ENCODE results near the gene SLC22A23.

Gene SLC22A23

DNA sequence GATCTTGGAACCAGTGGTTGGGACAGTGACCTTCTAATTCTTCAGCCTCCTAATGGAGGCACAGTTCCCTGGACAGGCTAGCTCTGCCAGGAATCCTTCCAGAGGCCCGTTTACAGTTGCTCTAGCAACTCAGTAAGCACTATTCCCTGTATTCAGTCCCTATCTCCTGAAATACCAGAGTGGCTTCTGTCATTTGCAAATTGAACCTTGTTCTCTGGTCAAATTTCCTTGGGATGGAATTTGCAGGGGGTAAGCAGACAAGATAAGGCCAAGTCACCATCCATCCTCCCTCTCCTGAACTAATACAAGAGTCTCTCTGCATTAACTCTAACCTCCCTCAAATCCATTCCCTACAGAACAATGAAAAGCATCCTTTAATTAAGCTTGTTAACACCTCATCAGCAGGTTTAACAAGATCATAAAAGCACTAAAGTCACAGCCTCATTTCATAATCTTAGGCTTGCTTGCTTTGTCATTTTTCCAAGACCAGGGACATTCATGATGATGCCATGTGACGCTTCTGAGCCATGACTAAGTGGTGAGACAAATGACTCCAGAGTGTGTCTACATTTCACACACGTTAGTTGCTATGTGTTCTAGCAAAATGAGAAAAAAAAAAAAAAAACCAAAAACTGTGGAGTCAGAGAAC lies 37.1 kb downstream of the SLC22A23 start:
- no peak for DNase-seq

DNA sequence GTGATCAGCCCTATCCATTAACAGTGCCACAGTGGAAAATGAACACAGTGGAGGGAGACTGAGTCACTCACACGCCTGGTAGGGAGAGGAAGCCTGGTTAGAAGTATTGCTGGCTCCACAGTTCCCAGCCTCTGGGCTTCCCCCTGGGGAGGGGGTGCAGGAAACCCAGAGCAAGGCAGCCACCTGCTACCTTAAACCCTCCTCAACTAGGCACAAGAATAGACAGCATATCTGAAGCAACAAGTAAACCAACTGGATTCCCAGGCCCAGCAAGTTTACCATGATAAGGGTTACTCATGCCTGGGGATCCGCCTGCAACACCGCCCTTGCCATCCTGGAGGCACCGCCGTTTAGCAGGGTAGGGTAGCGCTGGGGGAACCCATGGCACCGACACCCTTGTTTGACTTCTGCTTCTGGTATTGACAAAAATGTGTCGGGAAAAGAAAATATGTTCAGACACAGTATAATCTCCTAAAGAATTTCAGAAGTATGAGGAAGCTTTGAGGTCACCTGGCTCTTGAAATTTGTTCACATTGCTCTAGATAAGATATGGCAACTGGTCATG lies 38.3 kb downstream of the SLC22A23 start:
- DNase-seq = no peak

DNA sequence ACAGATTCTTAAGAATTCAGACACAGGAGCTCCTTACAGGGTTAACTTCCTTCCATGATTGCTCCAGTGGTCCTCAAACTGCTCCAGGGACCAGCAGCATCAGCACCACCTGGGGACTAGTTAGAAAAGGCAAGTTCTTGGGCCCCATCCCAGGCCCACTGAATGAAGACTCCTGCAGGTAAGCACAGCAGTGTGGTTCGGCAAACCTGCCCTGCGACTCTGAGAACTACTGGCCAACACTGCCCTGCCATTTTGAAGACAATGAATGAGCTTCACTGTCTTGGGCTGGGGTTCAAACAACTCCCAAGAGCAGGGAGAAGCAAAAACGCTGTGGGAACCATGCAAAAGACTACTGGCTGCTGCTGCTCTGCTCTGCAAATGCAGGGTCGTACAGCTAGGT lies 39.4 kb downstream of the SLC22A23 start:
- DNase-seq = no peak

DNA sequence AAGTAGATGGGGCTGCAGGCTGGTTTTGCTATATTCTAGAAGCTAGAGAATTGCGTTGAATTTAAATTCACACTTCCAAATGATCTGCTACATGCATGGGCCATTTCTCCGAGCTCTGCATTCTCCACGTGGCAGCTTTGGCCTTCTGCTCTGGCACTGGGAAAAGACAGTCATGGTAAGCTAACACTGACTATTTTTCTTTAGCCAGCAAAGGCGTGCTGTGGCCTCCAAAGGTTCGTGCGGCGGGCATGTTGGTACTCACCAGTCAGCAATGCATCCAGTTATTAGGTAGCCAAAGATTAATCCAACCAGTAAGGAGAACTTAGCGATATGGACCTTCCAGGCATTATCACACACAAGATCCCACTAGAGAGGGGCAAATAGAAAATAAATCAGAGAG lies 41.4 kb downstream of the SLC22A23 start:
- no peak for DNase-seq

DNA sequence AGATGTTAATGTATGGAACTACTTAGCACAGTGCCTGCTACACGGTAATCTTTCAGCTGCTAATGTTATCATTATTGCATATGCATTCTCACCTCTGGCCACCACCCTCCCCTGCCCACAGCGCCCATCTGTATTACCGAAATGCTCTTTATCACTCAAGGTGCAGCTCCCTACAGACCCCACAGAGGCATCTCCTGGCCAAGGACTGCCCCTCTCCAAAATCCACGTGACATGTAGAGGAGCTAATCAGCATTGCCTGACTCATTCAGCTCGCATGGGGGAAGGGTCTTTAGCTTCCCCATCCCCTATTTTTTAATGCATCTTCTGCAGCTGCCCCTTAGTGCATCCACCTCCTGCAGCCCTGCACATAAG lies 41.8 kb downstream of the SLC22A23 start:
- DNase-seq = no peak

DNA sequence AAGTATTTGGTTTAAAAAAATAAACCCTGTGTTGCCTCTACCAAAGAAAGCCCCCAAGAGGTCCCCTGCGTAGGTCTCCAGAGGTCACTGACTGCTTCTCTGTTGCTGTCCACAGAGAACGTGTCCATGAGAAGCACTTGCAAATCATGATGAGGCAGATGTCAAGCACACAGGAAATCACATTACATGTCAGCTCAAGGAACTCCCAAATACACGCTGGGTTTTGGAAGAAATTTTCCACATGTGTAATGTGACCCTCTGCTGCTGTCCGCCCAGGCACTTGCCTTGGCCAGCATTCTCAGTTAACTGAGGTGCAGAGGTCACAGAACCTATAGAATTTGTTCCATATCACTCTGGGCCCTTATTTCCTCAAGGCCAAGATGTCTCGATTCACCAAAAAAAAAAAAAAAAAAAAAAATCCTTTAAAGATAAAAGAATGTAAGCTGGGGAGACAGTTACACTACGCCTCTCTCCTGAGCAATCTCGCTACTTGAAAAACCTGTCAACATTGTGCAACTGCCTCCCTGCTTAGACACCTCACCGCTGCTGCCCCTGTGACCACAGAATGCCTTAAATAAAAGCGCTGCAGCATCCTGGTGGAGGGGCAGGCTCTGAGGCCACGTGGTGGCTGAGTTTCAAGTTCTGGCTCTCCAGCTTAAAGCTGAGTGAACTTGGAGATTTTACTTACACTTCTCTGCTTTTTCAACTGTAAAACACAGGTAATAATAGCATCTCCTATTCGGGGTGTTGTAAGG lies 42.3 kb downstream of the SLC22A23 start:
- DNase-seq = peak; percentile 40

DNA sequence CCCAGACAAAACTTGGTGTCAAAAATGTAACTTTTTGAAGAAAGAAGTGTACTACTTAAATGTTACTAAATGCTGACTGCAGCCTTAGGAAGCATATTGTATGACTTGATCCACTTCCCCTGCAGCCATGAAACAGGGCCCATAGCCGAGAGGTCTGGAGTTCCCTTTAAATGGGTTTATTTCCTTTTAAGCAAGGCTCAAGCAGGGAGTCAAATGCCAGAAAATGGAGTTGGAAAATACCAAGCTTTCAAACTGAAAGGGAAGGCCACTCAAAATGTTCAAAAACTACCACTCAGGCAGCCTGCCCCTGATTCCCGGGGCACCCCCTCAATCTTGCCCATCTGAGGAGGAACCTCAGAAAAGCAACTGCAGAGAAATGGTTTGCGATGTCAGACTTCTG lies 43.3 kb downstream of the SLC22A23 start:
- no peak for DNase-seq

DNA sequence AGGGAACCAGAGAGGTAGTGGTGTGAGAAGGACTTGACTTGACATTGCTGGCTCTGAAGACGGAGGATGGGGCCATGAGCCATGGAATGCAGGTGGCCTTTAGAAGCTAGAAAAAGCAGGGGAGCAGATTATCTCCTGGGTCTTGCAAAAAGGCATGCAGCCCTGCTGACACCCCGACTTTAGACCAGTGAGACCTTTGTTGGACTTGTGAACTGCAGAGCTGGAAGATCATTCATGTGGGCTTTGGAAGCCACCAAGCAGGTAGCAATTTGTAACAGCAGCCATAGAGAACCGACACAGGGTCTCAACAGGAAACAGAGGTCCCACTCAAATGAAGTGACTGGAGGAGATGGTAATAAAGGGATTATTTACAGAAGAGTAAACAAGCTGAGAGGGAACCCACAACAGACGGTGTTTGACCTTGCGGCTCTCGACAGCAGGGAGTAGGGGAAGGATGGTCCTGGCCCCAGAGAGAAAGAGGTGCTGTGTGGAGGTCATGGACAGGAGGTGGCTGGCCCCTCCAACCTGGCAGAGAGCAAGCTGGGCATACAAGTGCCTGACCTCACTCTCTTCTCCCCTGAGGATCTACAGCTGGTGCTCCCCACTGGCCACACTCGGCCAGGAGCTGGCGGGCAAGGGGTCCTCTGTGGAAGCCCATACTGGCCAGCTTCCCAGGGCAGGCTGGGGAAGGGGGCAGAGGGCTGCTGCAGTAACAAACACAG lies 43.9 kb downstream of the SLC22A23 start:
- peak; percentile 23 for DNase-seq

DNA sequence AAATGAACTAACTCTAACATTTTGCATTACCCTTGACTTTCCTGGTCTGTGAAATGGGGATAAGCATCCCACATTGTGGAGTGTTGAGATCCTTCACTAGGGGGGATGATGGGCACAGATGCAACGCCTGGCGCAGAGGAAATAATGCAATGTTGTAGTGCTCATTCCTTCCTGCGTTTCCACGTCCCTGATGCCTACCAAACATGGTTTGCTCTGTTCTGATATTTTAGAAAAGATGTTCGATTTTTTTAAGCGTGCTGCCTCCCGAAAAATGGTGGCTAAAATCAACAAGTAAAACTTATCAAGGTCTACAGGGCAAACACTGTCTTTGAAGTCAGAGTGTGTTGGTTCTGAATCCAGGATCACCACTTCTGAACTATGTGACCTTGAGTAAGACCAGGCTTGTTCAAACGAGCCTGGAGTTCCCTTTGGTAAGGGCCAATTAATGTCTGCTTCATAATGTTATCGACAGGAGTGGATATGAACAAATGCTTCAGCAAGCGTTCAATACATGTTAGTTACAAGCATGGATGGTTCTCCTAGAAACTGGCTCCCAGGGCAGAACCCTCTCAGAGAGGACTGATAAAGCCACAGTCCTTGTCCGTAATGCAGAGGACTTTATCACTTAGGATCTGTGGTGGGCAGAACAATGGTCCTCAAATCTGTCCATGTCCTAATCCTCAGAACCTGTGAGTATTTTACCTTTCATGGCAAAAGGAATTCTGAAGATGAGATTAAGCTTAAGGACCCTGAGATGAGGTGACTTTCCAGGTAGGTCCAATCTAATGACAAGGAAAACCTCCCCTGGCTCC lies 44.7 kb downstream of the SLC22A23 start:
- no peak for DNase-seq

DNA sequence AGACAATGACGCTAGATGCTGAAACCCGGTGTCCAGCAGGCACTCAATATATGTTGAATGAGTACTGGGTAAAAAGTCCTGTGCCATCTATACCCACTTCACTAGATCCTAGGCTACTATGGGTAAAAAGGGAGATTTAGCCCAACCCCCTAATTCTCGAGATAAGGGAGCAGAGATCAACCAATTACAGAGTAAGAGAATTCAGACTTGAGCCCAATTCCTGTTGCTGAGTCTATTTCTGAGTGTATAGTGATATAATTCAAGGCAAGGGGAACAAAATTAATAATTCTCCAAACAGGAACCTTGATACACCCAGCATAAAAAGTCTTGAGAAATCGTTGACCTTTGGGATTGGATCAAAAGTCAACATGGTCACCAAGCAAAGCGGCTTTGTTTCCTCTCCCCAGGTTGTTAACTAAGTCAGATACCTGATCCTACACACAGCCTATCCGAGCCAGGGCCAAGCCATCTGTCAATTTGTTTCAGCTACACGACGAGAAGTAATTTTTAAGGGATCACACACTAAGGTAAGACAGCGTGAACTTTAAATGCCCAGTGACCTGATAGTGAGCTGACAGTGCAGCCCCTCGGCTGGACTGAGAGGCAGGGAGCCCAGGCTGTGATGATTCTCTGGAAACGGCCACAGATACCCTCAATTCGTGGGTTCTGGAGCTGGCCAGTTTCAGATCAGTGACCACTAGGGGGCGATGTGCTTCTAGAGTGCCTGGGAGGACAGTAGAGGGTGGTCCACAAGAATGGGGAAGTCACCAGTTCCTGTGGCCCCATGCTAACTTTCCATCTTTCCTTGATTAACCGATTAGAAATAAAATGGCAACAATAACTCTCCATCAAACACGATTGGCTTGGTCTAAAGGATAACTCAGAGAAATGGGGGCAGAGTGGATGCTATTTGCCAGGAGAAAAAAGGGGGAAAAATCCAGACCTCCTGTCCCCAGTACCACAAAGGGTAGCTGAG lies 46.2 kb downstream of the SLC22A23 start:
- no peak for DNase-seq

DNA sequence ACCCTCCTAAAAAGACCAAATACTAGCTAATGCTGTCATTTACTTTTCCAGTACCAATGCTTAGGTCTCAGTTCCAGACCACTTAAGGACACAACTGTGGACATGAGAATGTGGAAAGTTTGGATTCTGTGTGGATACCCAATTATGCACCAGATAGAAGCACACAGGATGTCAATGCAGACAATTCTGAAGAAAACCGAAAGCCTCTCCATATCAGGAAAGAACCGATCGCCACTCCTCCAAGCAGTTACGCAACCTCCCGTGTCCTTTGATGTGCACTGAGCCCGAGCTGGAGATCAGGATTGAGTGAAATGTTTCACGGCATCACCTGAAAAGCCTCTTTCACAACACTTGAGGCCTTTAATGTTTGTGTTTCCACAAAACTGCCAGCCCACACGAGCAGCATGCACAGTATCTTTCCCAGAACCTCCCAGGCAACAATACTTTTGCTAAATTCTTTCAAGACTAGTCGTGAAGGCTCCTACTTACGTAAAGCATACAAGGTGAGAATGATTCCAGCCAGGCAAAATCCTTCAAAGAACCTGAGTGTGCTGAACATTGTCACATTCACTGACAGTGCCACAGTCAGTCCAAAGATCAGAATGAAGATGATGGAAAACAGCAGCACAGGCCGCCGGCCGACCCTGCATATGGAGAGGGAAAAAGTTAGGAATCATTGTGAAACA lies 47.0 kb downstream of the SLC22A23 start:
- no peak for DNase-seq

DNA sequence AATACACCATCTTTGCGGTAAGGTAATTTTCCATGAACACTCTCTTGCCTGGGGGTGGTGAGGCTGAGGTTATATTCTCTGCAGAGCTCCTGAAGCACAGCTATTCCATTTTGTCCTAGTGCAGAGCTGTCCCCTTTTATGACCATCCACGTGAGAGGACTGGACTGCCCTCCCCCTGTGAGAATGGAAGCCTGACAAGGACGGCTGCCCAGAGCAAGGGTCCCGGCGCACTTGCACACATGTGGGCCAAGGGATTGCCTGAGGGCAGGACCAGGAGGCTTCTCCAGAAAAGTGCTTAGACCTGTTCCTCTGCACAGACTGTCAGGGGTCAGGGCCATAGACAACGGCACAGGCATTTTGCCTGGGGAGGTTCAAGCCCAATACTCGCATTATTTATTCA lies 48.2 kb downstream of the SLC22A23 start:
- DNase-seq = no peak

DNA sequence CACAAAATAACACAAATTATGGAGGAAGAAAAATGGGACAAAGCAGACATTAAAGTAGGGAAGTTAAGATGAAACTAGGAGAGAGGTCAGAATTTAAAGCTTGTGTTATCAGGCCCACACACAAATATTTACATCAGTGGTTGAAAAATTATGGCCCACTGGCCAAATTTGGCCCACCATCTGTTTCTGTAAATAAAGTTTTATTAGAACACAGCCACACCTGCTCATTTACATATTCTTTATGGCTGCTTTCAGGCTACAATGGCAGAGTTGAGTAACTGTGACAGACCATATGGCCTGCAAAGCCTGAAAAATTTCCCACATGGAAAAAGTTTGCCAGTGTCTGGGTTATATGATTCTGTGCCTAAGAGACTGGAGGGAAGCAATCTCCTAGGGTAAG lies 49.0 kb downstream of the SLC22A23 start:
- DNase-seq = no peak

DNA sequence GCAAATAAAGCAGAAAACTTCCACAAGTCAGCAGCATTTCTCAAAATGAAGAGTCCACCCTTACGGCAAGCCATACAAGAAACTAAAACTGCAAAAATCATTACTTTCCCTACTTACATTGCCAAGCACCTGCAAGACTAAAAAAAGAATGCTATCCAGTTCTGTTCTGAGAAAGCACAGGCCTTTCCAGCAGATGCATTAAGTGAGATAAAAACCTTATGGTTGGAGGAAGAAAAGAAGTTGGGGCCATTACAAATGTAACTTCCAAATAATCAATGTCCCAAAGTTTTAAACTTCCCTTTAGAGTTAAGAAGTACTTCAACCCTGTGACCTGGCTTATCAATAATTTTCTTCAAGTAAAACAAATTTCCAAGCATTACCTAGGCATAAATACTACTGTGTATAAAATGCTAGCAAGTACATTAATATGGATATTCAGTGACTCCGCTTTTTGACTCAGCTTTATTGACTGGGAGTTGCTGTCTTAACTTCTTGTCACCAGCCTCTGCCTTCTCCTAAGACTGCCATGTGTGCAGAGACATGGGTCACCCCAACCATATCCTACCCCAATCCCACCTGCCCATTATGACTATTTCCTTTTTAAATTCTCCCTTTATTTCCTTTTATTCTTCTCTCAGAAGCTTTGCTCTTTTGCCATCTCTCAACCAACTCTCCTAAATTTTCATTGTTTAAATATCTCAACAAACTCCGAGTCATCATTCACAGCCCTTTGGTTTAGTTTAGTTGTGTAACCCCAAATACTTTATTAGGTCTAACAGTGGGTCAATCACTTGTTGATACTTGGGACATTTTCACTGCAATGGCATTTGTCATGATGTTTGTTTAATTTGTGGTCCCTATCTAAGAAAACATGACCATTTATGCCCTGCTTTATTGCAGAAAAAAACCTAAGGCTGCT lies 49.7 kb downstream of the SLC22A23 start:
- no peak for DNase-seq

DNA sequence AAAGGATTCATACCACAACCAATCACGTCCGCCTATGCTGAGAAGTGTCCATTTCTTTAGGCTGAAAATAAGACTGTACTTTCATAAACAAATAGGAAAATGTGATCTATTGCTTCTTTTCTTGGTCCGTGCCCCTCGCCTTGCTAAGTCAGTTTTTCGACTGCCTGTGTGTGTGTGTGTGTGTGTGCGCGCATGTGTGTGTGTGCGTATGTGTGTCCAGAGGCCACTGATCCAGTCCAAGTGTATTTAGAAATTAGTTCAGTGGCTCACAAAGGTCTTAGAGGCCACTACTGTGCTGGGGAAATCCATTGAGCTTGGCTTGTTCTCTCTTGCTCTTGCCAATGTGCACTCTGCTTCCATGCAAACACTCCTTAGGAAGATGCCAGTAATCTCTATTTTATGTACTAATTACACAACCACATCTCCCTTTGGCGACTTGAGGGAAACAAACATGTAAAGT lies 50.5 kb downstream of the SLC22A23 start:
- DNase-seq = no peak

DNA sequence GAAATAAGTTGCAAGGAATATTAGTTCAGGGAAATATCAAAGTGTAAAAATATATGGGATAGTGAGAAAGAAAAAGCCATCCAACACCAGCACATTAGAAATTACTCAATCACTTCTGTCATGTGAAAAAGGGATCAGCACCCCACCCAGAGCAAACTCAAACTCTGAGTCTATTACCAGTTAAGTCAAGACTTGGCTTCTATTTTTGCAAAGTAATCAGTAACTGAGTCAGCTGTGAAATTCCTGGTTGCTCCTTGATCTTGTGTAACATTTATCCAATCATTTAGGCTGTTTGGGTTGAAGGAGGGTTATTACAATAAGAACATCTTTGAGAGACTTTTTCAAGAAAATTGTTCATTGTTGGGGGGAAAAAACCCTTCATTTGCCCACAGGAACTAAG lies 51.2 kb downstream of the SLC22A23 start:
- DNase-seq = no peak

DNA sequence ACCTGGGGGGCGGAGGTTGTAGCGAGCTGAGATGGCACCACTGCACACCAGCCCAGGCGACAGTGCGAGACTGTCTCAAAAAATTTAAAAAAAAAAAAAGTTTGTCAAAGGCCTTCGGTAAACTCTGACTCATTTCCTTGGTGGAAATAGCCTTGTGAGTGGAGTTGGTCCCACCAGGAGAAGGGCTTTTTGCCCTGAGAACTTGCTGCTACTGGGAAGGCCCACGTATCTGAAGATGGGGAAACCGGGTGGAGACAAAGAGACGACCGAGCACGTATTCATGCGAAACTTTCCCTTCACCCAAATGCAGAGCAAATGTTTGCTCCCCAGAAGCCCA lies 51.7 kb downstream of the SLC22A23 start:
- DNase-seq = no peak

DNA sequence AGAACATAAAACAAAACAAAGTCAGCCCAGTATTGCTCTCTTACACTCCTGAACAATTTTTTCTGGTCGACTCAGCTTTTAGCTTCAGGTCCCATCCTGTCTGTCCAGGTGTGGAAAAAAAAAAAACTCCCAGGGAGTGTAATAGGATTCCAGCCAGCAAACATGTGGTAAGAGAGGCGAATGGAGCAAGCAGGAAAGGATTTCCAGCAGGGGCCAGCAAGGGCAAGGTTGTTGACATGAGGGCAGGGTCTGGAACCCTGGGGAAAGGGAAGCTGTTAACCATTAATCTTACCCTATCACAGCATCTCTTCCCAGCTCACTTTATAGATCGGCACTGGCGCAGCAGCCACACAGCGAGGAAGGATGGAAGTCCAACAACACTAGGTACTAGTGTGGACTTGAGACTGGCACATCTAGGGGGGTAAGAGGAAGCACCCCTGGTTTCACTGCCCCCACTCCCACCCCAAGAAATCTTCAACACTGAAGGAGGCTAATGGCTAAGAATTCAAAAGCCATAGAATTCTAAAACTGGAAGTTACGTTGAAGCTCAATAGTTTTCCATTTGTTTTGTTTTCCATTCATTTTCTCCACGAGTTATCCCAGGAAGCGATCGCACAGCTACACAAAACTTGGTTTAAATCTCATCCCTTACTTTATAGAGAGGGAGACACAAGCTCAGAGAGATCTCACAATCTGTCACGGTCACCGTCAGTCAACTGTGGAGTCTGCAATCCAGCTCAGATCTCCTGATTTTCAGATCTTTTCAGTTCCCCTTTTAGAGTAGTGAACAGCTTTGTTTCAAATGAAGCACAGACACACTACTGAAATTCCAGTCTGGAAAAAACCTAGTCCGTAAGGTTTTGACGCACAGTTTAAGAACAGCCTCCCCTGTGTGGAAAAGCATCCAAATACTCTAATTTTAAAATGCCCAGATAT lies 53.3 kb downstream of the SLC22A23 start:
- no peak for DNase-seq

All from NCI-H510A (cell line).